Loucy (cell line): ENCODE data around the gene PFDN4.

Experiments
- EZH2phosphoT487 ChIP-seq: fragments of 200-600 bp; IDR thresholded peaks from 2 replicates; pipeline ENCODE4 v1.6.1; 2018; ENCODE audit warnings: antibody characterized with exemption, mild to moderate bottlenecking, moderate library complexity, borderline replicate concordance
- TF ChIP-seq, protein P1 (sequence below): fragments of 200-600 bp; sonication (generic); conservative IDR thresholded peaks from 2 replicates; pipeline ENCODE4 v1.5.1; 2014; ENCODE audit warnings: mild to moderate bottlenecking, antibody characterized with exemption, low read length

DNA sequence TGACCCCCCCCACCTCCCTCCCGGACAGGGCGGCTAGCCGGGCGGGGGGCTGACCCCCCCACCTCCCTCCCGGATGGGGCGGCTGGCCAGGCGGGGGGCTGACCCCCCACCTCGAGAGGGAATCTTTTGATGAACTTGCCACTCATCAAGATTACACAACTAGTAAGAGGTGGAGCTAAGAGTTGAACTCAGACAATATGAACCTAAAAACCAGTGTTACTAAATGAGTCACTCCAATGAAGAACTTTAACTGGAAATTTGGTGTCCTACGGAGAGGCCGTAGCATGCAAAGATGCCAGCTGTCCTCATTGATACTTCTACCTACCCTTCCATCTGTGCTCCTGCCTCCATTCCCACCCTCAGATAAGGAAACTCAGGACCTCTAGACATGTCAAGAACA is 42.8 kb downstream of the PFDN4 start:
- TF ChIP-seq, protein P1, sequence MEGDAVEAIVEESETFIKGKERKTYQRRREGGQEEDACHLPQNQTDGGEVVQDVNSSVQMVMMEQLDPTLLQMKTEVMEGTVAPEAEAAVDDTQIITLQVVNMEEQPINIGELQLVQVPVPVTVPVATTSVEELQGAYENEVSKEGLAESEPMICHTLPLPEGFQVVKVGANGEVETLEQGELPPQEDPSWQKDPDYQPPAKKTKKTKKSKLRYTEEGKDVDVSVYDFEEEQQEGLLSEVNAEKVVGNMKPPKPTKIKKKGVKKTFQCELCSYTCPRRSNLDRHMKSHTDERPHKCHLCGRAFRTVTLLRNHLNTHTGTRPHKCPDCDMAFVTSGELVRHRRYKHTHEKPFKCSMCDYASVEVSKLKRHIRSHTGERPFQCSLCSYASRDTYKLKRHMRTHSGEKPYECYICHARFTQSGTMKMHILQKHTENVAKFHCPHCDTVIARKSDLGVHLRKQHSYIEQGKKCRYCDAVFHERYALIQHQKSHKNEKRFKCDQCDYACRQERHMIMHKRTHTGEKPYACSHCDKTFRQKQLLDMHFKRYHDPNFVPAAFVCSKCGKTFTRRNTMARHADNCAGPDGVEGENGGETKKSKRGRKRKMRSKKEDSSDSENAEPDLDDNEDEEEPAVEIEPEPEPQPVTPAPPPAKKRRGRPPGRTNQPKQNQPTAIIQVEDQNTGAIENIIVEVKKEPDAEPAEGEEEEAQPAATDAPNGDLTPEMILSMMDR: no peak
- TF ChIP-seq EZH2phosphoT487: no peak
